ENCODE results near the gene YES1. TPM values are rescaled to one million over a fixed set of nuclear protein-coding genes. Genes with fewer than 3 reads are reported as not detected.

Gene YES1
- total and polyA plus RNA-seq, 2 of the 13 experiments (the other 11 are each of a cell fraction or from before 2014, with no cell fraction given): 17.2 to 70.8 TPM

GRCh38 chr18:848062-848861, 36.2 kb upstream of the YES1 start (continued):
- no peak for TF ChIP-seq DDIT3 (CRISPR knock-in tag; IDR thresholded peaks at IDR 0.05)
- TF ChIP-seq ZNF724P (CRISPR knock-in tag; IDR thresholded peaks at IDR 0.05; ENCODE audit: borderline replicate concordance): no peak
- TF ChIP-seq ZNF331 (CRISPR knock-in tag; IDR thresholded peaks at IDR 0.05): peak; percentile 93
- TF ChIP-seq FOXK1 (CRISPR knock-in tag; IDR thresholded peaks at IDR 0.05; ENCODE audit: borderline replicate concordance, low read depth): peak; percentile 65; the same call in 1 of the 2 replicates
- peak; percentile 65; the same call in 1 of the 2 replicates for TF ChIP-seq YEATS2 (CRISPR knock-in tag; IDR thresholded peaks at IDR 0.05; ENCODE audit: borderline replicate concordance)
- no peak for TF ChIP-seq ZNF549 (CRISPR knock-in tag; IDR thresholded peaks at IDR 0.05)
- TF ChIP-seq IKZF1 (IDR thresholded peaks at IDR 0.05): no peak
- no peak for TF ChIP-seq CAMTA2 (CRISPR knock-in tag; IDR thresholded peaks at IDR 0.05; ENCODE audit: borderline replicate concordance)
- peak; percentile 93 for TF ChIP-seq ZNF687 (CRISPR knock-in tag; IDR thresholded peaks at IDR 0.05)
- TF ChIP-seq HNF4G (IDR thresholded peaks at IDR 0.05; ENCODE audit: borderline replicate concordance, low read depth, low read length): peak; percentile 100
- TF ChIP-seq HNF4G (CRISPR knock-in tag; IDR thresholded peaks at IDR 0.05; ENCODE audit: borderline replicate concordance, low read depth): peak; percentile 100
- TF ChIP-seq KDM6A (CRISPR knock-in tag; IDR thresholded peaks at IDR 0.05; ENCODE audit: low read depth): peak; percentile 99
- TF ChIP-seq MED1 (CRISPR knock-in tag; IDR thresholded peaks at IDR 0.05): peak; percentile 94
- TF ChIP-seq ZNF574 (CRISPR knock-in tag; IDR thresholded peaks at IDR 0.05): peak; percentile 83
- TF ChIP-seq ZNF605 (CRISPR knock-in tag; IDR thresholded peaks at IDR 0.05): peak; percentile 89
- TF ChIP-seq POLR2A (IDR thresholded peaks at IDR 0.05; ENCODE audit: insufficient read depth in 1 of 2, low read depth in 2 of 2, low read length in 2 of 2): peak; percentile 43 to 56; a peak in 2 of 4 replicates
- no peak for TF ChIP-seq EZH2 (conservative IDR thresholded peaks at IDR 0.05; ENCODE audit: low read depth, low read length)
- no peak for TF ChIP-seq MTERF4 (CRISPR knock-in tag; IDR thresholded peaks at IDR 0.05)
- peak; percentile 92 for TF ChIP-seq HOXA3 (CRISPR knock-in tag; IDR thresholded peaks at IDR 0.05)
- TF ChIP-seq TRIM22 (IDR thresholded peaks at IDR 0.05): no peak
- peak; percentile 82; the same call in 1 of the 2 replicates for TF ChIP-seq ZNF589 (CRISPR knock-in tag; conservative IDR thresholded peaks at IDR 0.05)

All from HepG2 (cell line).